Neutrophil (primary cell): ENCODE measurements around the gene PCDHA11.
"Not testable (repeated sequence)": the region's sequence is repeated elsewhere in the genome, so short reads cannot be mapped to it uniquely, and the experiment has no call there.

ENCODE experiments used
- H3K27ac ChIP-seq: fragments of 200-600 bp; sonication (generic); 2 replicates; pipeline ENCODE4 v1.5.1; 2016; ENCODE audit warnings: mild to moderate bottlenecking, moderate library complexity
- H3K27me3 ChIP-seq: fragments of 200-600 bp; sonication (generic); 2 replicates; pipeline ENCODE4 v1.6.0; 2016; ENCODE audit warnings: mild to moderate bottlenecking
- H3K36me3 ChIP-seq: fragments of 200-600 bp; sonication (generic); 2 replicates; pipeline ENCODE4 v1.5.1; 2017
- H3K4me1 ChIP-seq, 2 experiments: fragments of 200-600 bp in 1 of 2; sonication (generic) in 1 of 2; 1 replicate in 1 of 2; 2 replicates in 1 of 2; pipeline versions ENCODE4 v1.5.1 to v1.6.1; 2013 to 2016; ENCODE audit warnings: low read depth in 1 of 2, low read length in 1 of 2, mild to moderate bottlenecking in 1 of 2, moderate library complexity in 1 of 2; ENCODE audit not compliant: control insufficient read depth in 1 of 2, insufficient read depth in 1 of 2
- H3K4me3 ChIP-seq, 2 experiments: fragments of 200-600 bp in 1 of 2; sonication (generic) in 1 of 2; 1 replicate in 1 of 2; 2 replicates in 1 of 2; pipeline ENCODE4 v1.5.1; 2013 to 2016; ENCODE audit warnings: low read depth in 1 of 2, low read length in 1 of 2, mild to moderate bottlenecking in 1 of 2, moderate library complexity in 1 of 2
- H3K9me3 ChIP-seq: fragments of 200-600 bp; sonication (generic); 2 replicates; pipeline ENCODE4 v1.5.1; 2016
- TF ChIP-seq, protein P1 (sequence below): fragments of 200-600 bp; sonication (generic); IDR thresholded peaks from 2 replicates; pipeline ENCODE4 v1.5.1; 2016; ENCODE audit warnings: antibody characterized with exemption

PCDHA11 gene

DNA sequence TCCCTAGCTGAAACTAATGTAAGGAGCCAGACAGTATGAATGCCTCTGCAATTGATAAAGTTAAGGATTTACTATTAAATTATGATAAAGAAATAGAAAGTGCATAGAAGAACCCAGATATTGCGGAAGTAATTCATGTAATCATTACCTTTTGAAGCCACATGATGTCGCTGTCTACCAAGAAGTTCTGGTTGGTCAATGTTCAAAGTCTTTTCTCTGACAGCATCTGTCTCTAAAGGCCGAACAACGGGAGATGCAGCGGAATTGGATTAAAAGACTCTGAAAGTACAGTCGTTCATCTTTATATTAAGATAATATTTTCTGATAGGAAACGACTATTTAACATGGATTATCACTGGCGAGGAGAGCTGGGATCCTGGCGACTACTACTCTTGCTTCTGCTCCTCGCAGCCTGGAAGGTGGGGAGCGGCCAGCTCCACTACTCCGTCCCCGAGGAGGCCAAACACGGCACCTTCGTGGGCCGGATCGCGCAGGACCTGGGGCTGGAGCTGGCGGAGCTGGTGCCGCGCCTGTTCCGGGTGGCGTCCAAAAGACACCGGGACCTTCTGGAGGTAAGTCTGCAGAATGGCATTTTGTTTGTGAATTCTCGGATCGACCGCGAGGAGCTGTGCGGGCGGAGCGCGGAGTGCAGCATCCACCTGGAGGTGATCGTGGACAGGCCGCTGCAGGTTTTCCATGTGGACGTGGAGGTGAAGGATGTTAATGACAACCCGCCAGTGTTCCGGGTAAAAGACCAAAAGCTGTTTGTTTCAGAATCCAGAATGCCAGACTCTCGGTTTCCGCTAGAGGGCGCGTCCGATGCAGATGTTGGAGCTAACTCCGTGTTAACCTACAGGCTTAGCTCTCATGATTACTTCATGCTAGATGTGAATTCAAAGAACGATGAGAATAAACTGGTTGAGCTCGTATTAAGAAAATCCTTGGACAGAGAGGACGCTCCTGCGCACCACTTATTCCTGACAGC lies 27.5 kb upstream of the PCDHA11 start, which contains the start of gene PCDHA8:
TSS of gene PCDHA8 (plus strand) at position 210 of the 985 bp plus-strand sequence. CDS start at position 345, 135 bp downstream.
- Histone ChIP-seq H3K27ac (no peak within 1 kb of the TSS), H3K9me3 (peaks cover 10% of the 10 kb centered on the region), H3K4me3 (no peak within 1 kb of the TSS), H3K4me1 (no peaks in the 10 kb centered on the region), H3K27me3 (peaks cover 17% of the 10 kb centered on the region), H3K36me3 (no peaks in the 10 kb centered on the region)
- TF ChIP-seq, protein P1, sequence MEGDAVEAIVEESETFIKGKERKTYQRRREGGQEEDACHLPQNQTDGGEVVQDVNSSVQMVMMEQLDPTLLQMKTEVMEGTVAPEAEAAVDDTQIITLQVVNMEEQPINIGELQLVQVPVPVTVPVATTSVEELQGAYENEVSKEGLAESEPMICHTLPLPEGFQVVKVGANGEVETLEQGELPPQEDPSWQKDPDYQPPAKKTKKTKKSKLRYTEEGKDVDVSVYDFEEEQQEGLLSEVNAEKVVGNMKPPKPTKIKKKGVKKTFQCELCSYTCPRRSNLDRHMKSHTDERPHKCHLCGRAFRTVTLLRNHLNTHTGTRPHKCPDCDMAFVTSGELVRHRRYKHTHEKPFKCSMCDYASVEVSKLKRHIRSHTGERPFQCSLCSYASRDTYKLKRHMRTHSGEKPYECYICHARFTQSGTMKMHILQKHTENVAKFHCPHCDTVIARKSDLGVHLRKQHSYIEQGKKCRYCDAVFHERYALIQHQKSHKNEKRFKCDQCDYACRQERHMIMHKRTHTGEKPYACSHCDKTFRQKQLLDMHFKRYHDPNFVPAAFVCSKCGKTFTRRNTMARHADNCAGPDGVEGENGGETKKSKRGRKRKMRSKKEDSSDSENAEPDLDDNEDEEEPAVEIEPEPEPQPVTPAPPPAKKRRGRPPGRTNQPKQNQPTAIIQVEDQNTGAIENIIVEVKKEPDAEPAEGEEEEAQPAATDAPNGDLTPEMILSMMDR: no peak

DNA sequence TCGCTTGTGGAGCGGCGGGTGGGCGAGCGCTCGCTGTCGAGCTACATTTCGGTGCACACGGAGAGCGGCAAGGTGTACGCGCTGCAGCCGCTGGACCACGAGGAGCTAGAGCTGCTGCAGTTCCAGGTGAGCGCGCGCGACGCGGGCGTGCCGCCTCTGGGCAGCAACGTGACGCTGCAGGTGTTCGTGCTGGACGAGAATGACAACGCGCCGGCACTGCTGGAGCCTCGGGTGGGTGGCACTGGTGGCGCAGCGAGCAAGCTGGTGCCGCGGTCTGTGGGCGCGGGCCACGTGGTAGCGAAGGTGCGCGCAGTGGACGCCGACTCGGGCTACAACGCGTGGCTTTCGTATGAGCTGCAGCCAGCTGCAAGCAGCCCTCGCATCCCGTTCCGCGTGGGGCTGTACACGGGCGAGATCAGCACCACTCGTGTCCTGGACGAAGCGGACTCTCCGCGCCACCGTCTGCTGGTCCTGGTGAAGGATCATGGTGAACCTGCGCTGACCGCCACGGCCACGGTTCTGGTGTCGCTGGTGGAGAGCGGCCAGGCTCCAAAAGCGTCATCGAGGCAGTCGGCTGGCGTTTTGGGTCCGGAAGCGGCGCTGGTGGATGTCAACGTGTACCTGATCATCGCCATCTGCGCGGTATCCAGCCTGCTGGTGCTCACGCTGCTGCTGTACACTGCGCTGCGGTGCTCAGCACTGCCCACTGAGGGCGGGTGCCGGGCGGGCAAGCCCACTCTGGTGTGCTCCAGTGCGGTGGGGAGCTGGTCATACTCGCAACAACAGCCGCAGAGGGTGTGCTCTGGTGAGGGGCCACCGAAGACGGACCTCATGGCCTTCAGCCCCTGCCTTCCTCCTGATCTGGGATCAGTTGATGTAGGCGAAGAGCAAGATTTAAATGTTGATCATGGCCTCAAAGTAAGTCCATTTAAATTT lies 25.7 kb upstream of the PCDHA11 start:
- Histone ChIP-seq H3K27ac (no peak overlapping the region), H3K9me3 (peaks cover 11% of the 10 kb centered on the region), H3K27me3 (peaks cover 15% of the 10 kb centered on the region), H3K36me3 (no peaks in the 10 kb centered on the region), H3K4me1 (no peaks in the 10 kb centered on the region), H3K4me3 (no peak overlapping the region)
- TF ChIP-seq, protein P1: no peak

DNA sequence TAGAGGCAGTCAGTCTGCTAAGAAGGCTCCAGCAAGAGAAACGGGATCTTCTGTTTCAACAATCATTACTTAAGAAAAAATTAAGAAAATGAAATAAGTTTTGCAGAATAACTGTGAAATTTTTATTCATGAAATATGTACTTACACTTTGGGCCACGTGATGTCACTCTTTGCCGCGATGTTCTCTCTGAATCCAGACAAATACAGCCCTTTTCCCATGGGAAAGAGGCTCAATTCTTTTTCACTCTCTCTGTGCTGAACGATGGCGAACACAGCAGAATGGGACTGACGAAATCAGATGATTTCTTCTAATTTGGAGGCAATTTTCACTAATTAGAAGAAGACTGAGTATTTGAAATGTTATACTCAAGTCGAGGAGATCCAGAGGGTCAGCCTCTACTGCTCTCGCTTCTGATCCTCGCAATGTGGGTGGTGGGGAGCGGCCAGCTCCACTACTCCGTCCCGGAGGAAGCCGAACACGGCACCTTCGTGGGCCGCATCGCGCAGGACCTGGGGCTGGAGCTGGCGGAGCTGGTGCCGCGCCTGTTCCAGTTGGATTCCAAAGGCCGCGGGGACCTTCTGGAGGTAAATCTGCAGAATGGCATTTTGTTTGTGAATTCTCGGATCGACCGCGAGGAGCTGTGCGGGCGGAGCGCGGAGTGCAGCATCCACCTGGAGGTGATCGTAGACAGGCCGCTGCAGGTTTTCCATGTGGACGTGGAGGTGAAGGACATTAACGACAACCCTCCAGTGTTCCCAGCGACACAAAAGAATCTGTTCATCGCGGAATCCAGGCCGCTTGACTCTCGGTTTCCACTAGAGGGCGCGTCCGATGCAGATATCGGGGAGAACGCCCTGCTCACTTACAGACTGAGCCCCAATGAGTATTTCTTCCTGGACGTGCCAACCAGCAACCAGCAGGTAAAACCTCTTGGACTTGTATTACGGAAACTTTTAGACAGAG lies 20.3 kb upstream of the PCDHA11 start, which contains the start of gene PCDHA9:
TSS of gene PCDHA9 (plus strand) at position 244 of the 964 bp plus-strand sequence. CDS start at position 358, 114 bp downstream.
- not testable (repeated sequence) for H3K4me1 ChIP-seq, H3K27ac ChIP-seq, H3K27me3 ChIP-seq, H3K36me3 ChIP-seq, H3K4me3 ChIP-seq
- H3K9me3 ChIP-seq: peaks cover 18% of the 10 kb centered on the region

DNA sequence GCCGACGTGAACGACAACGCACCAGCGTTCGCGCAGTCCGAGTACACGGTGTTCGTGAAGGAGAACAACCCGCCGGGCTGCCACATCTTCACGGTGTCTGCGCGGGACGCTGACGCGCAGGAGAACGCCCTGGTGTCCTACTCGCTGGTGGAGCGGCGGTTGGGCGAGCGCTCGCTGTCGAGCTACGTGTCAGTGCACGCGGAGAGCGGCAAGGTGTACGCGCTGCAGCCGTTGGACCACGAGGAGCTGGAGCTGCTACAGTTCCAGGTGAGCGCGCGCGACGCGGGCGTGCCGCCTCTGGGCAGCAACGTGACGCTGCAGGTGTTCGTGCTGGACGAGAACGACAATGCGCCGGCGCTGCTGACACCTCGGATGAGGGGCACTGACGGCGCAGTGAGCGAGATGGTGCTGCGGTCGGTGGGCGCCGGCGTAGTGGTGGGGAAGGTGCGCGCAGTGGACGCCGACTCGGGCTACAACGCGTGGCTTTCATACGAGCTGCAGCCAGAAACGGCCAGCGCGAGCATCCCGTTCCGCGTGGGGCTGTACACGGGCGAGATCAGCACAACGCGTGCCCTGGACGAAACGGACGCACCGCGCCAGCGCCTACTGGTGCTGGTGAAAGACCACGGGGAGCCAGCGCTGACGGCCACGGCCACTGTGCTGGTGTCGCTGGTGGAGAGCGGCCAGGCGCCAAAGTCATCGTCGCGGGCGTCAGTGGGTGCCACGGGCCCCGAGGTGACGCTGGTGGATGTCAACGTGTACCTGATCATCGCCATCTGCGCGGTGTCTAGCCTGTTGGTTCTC lies 18.7 kb upstream of the PCDHA11 start:
- peaks cover 17% of the 10 kb centered on the region for H3K9me3 ChIP-seq
- H3K4me1 ChIP-seq, H3K27me3 ChIP-seq, H3K36me3 ChIP-seq, H3K27ac ChIP-seq, H3K4me3 ChIP-seq: not testable (repeated sequence)

DNA sequence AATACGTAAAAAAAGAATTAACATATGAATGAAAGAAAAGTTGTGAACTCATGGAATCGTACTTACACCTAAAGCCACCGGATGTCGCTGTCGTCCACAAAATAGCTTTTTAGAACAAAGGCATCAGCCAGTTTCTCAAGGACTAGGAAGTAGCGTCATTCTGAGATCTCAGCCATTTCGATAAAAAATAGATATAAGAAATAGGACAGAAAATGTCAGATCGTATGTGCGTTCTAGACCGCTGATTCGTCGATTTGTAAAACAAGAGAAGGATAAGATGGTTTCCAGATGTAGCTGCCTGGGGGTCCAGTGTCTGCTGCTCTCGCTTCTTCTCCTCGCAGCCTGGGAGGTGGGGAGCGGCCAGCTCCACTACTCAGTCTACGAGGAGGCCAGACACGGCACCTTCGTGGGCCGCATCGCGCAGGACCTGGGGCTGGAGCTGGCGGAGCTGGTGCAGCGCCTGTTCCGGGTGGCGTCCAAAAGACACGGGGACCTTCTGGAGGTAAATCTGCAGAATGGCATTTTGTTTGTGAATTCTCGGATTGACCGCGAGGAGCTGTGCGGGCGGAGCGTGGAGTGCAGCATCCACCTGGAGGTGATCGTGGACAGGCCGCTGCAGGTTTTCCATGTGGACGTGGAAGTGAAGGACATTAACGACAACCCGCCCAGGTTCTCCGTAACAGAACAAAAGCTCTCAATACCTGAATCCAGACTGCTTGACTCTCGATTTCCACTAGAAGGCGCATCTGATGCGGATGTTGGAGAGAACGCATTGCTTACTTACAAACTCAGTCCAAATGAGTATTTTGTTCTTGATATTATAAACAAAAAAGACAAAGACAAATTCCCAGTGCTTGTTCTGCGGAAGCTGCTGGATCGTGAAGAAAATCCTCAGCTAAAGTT lies 12.7 kb upstream of the PCDHA11 start, which contains the start of gene PCDHA10:
TSS of gene PCDHA10 (plus strand) at position 126 of the 903 bp plus-strand sequence. CDS start at position 278, 152 bp downstream.
- H3K27me3 ChIP-seq: peaks cover 18% of the 10 kb centered on the region
- H3K27ac ChIP-seq: no peak within 1 kb of the TSS
- TF ChIP-seq, protein P1: no peak
- H3K4me3 ChIP-seq: no peak within 1 kb of the TSS
- H3K9me3 ChIP-seq: peaks cover 6% of the 10 kb centered on the region
- no peaks in the 10 kb centered on the region for H3K4me1 ChIP-seq
- no peaks in the 10 kb centered on the region for H3K36me3 ChIP-seq
